Measurements from ENCODE around the gene LGR5. TPM values are rescaled to one million over a fixed set of nuclear protein-coding genes. Genes with fewer than 3 reads are reported as not detected.

Gene LGR5
- total RNA-seq, 2 donors from 2014 or later, result 1.8 to 7.4 TPM

DNA sequence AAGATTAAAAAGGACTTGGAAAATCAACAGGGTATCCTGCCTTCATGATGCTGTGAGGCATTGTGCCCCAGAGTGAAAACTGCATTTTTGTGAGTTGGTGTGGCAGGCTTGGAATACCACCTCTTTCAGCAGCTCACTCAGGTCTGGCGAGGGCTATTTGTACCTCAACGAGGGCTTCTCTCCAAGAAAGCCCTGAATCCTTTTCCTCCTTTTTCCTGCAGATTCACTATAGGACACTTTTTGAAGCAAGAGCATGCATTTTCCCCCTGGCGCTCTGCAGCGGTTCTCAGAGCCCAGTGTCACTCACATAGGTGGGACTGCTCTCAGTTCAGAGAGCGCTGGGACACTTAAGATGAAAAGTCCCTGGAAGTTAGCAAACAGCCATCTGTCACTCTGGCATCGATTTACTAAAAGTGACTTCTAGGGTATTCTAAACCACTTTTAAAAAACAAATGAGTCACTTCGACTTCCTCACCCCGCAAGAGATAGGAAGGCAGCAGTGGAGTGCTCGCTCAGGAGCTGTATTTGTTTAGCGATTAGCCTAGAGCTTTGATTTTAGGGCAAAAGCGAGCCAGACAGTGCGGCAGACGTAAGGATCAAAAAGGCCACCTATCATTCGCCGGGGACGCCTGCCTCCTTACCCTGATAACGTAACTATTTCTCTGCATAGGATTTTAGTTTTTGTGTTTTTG lies 782 bp upstream of the LGR5 start:
- peak; percentile 33 for ATAC-seq (ENCODE audit: insufficient number of reproducible peaks, low FRiP score, low read depth)
- Histone ChIP-seq H3K27me3 (replicated peaks; ENCODE audit: insufficient read depth) (no peaks in the 10 kb centered on the region), H3K9me3 (no peaks in the 10 kb centered on the region), H3K4me1 (ENCODE audit: control insufficient read depth in 1 of 2, low read depth in 2 of 2) (peaks cover 0 to 10% of the 10 kb centered on the region in 2 donors), H3K36me3 (no peaks in the 10 kb centered on the region), H3K27ac (no peak overlapping the region), H3K4me3 (peak overlapping the region; percentile 79)
- no peak for DNase-seq (ENCODE audit: low spot score)
- TF ChIP-seq, protein P1, sequence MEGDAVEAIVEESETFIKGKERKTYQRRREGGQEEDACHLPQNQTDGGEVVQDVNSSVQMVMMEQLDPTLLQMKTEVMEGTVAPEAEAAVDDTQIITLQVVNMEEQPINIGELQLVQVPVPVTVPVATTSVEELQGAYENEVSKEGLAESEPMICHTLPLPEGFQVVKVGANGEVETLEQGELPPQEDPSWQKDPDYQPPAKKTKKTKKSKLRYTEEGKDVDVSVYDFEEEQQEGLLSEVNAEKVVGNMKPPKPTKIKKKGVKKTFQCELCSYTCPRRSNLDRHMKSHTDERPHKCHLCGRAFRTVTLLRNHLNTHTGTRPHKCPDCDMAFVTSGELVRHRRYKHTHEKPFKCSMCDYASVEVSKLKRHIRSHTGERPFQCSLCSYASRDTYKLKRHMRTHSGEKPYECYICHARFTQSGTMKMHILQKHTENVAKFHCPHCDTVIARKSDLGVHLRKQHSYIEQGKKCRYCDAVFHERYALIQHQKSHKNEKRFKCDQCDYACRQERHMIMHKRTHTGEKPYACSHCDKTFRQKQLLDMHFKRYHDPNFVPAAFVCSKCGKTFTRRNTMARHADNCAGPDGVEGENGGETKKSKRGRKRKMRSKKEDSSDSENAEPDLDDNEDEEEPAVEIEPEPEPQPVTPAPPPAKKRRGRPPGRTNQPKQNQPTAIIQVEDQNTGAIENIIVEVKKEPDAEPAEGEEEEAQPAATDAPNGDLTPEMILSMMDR (IDR thresholded peaks at IDR 0.05), result no peak

DNA sequence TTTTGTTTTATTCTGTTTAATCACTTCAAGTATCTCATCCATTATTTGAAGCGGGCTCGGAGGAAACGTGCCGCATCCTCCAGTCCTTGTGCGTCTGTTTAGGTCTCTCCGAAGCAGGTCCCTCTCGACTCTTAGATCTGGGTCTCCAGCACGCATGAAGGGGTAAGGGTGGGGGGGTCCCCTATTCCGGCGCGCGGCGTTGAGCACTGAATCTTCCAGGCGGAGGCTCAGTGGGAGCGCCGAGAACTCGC lies 311 bp upstream of the LGR5 start:
- H3K27me3 ChIP-seq (replicated peaks; ENCODE audit: insufficient read depth), result no peaks in the 10 kb centered on the region
- no peaks in the 10 kb centered on the region for H3K36me3 ChIP-seq
- H3K9me3 ChIP-seq, result no peaks in the 10 kb centered on the region
- peak overlapping the region in 1 of 2 donors; percentile 15 for H3K27ac ChIP-seq
- TF ChIP-seq, protein P1 (IDR thresholded peaks at IDR 0.05), result no peak
- DNase-seq (ENCODE audit: low spot score) (no peak), ATAC-seq (ENCODE audit: insufficient number of reproducible peaks, low FRiP score, low read depth) (no peak)
- peak overlapping the region; percentile 79 for H3K4me3 ChIP-seq
- H3K4me1 ChIP-seq (ENCODE audit: control insufficient read depth in 1 of 2, low read depth in 2 of 2), result peaks cover 0 to 10% of the 10 kb centered on the region in 2 donors

DNA sequence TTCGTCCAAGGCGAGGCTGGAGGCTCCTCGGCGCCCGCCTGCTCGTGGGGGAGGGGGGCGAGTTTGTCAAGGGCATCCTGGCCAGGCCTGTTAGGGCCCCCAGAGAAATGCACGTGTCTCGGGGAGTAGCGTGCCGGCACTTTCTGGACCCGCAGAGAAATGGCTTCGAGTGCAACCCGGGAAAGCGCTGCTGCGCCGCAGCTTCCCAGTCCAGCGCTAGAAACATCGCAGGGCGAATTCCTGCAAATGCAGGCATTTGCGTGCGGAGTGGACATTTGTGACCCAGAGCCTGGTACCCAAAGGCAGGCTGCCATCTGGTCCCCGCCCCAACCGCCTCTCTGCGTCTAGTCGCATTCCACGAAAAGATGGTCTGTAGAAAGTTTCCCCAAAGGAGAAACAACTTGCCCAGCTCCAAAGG lies 756 bp downstream of the LGR5 start:
- DNase-seq (ENCODE audit: low spot score), result no peak
- Histone ChIP-seq H3K4me3 (peak overlapping the region; percentile 79), H3K4me1 (ENCODE audit: control insufficient read depth in 1 of 2, low read depth in 2 of 2) (peaks cover 0 to 10% of the 10 kb centered on the region in 2 donors), H3K27ac (peak overlapping the region in 1 of 2 donors; percentile 15), H3K36me3 (no peaks in the 10 kb centered on the region), H3K27me3 (replicated peaks; ENCODE audit: insufficient read depth) (no peaks in the 10 kb centered on the region), H3K9me3 (no peaks in the 10 kb centered on the region)
- TF ChIP-seq, protein P1 (IDR thresholded peaks at IDR 0.05), result no peak
- ATAC-seq (ENCODE audit: insufficient number of reproducible peaks, low FRiP score, low read depth), result no peak

DNA sequence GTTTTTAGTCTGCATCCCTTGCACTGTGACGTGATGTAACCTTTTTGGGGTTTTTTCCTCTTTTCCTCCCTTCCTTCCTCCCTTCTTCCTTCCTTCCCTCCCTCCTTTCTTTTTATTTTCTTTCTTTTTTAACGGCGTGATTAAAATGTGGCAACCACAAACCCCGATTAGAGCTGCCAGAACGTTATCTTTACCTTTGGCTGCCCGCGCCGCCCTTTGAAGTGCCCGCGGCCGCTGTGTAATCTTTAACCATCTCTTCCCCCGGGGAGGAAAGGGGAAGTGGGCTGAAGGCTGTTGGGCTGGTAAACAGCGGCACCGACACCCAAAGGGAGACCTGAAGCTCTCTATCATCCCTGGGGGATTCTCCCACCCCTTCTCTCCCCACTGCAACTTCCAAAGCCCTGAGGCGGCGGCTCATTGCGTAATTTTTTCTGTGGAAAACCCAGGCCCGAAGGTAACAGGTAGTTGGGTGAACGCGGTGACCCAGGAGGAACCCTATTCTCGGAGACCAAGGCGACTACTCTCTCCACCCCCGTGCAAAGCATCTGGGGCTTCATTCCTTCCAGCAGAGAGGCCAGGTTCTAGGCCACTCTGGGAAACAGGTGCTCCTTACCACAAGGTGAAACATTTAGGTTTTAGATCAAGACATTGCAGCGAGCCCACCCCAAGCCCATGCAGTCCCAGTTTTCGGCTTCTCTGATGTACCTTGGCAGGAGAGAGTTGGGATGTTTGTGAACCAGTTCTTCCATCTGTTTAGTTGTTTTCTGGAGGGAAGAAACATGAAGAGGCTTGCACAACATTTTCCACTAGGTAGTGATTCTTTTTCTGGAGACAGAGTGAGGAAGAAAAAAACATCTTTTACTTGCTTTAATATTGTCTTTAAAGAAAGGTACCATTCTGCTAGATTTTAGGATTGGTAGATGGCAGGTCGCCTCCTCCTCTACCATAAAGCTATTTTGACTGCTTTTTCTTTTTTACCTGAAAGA lies 1.5 kb downstream of the LGR5 start:
- Histone ChIP-seq H3K4me3 (peak overlapping the region; percentile 79), H3K4me1 (ENCODE audit: control insufficient read depth in 1 of 2, low read depth in 2 of 2) (peaks cover 0 to 10% of the 10 kb centered on the region in 2 donors), H3K27ac (peak overlapping the region in 1 of 2 donors; percentile 15), H3K9me3 (no peaks in the 10 kb centered on the region), H3K36me3 (no peaks in the 10 kb centered on the region), H3K27me3 (replicated peaks; ENCODE audit: insufficient read depth) (no peaks in the 10 kb centered on the region)
- TF ChIP-seq, protein P1 (IDR thresholded peaks at IDR 0.05), result no peak
- no peak for DNase-seq (ENCODE audit: low spot score)
- ATAC-seq (ENCODE audit: insufficient number of reproducible peaks, low FRiP score, low read depth), result no peak

DNA sequence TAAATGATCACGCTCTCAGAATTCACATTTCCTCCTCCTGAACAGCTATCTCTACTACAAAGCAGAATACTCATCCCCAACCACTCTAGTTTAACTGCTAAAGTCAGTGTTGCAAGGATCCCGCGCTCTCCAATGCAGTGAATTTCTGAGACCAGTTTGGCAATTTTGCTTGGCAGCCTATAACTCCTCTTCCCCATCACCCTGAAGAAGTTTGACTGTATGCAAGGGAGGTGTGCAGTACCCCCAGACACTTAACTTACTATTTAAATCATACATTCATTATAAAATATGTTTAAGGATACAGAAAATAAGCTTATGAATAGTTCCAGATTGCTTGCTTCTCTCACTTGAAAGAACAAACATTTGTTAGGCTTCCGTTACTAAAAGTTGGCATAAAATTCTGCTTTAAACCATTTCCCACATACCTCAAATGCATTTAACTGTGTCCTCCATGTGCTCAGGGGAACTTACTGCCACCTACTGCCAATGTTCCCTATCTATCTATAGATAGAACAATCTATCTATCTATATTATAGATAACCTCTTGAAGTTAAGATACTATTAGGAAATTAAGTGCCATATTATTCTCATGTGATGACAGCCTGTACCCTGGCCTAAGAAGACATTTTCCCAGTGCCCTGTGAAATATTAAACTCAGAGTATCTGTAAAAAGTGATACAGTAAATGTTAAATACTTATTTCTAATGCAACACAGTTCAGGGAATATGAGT lies 2.4 kb downstream of the LGR5 start:
- no peaks in the 10 kb centered on the region for H3K27me3 ChIP-seq (replicated peaks; ENCODE audit: insufficient read depth)
- H3K9me3 ChIP-seq, result no peaks in the 10 kb centered on the region
- DNase-seq (ENCODE audit: low spot score), result no peak
- no peak overlapping the region for H3K27ac ChIP-seq
- no peaks in the 10 kb centered on the region for H3K36me3 ChIP-seq
- H3K4me1 ChIP-seq (ENCODE audit: control insufficient read depth in 1 of 2, low read depth in 2 of 2), result peaks cover 0 to 10% of the 10 kb centered on the region in 2 donors
- TF ChIP-seq, protein P1 (IDR thresholded peaks at IDR 0.05), result no peak
- no peak for ATAC-seq (ENCODE audit: insufficient number of reproducible peaks, low FRiP score, low read depth)
- H3K4me3 ChIP-seq, result no peak overlapping the region

All from thoracic aorta (tissue), 2 donors.